HG03280 (cell line): Measurements from ENCODE around the gene RBM22.
"Not testable (repeated sequence)": the region's sequence is repeated elsewhere in the genome, so short reads cannot be mapped to it uniquely, and the experiment has no call there.

Experiments
- ATAC-seq: cut with Tn5 transposase; IDR thresholded peaks from one replicate; pipeline ENCODE4 v1.9.1; 2021; ENCODE audit warnings: mild to moderate bottlenecking, moderate library complexity; ENCODE audit not compliant: unreplicated experiment

Gene RBM22

GRCh38 chr5:150700594-150701377, at the start of gene RBM22:
Gene RBM22, minus strand, starts transcription at chr5:150701062. Its CDS starts 77 bp downstream, at chr5:150700985.
- ATAC-seq: peak; percentile 96

- ATAC-seq: no peak
Measured at GRCh38 chr5:150750469-150750868, 49.6 kb upstream of the RBM22 start.

- ATAC-seq: not testable (repeated sequence)
Measured at GRCh38 chr5:150743142-150743488, 42.3 kb upstream of the RBM22 start.

- not testable (repeated sequence) for ATAC-seq
Measured at GRCh38 chr5:150742455-150743141, 41.7 kb upstream of the RBM22 start.

GRCh38 chr5:150740992-150741391, 40.1 kb upstream of the RBM22 start:
- no peak for ATAC-seq

- no peak for ATAC-seq
Measured at GRCh38 chr5:150738862-150739261, 38.0 kb upstream of the RBM22 start.

- no peak for ATAC-seq
Measured at GRCh38 chr5:150734579-150735384, 33.9 kb upstream of the RBM22 start.

GRCh38 chr5:150731669-150732242, 30.9 kb upstream of the RBM22 start:
- ATAC-seq: no peak

GRCh38 chr5:150729859-150730258, 29.0 kb upstream of the RBM22 start:
- ATAC-seq: no peak

- no peak for ATAC-seq
Measured at GRCh38 chr5:150723845-150724244, 23.0 kb upstream of the RBM22 start.

- no peak for ATAC-seq
Measured at GRCh38 chr5:150710165-150710564, 9.3 kb upstream of the RBM22 start.

GRCh38 chr5:150706776-150707390, 6.0 kb upstream of the RBM22 start:
- no peak for ATAC-seq

- no peak for ATAC-seq
Measured at GRCh38 chr5:150703762-150704161, 2.9 kb upstream of the RBM22 start.

GRCh38 chr5:150700246-150700593, 642 bp downstream of the RBM22 start:
- no peak for ATAC-seq

- ATAC-seq: no peak
Measured at GRCh38 chr5:150694612-150695011, 6.2 kb downstream of the RBM22 start.

- ATAC-seq: no peak
Measured at GRCh38 chr5:150692276-150692675, 8.6 kb downstream of the RBM22 start.

- ATAC-seq: no peak
Measured at GRCh38 chr5:150690760-150691159, 10.1 kb downstream of the RBM22 start.

- no peak for ATAC-seq
Measured at GRCh38 chr5:150689120-150689519, 11.7 kb downstream of the RBM22 start.

- no peak for ATAC-seq
Measured at GRCh38 chr5:150676578-150676977, 24.3 kb downstream of the RBM22 start.

- ATAC-seq: no peak
Measured at GRCh38 chr5:150675069-150675468, 25.8 kb downstream of the RBM22 start.

GRCh38 chr5:150674341-150674821, 26.5 kb downstream of the RBM22 start:
- ATAC-seq: no peak
